Measurements from ENCODE around the gene DNAH2.

GRCh38 chr17:7856811-7857712, 139.5 kb downstream of the DNAH2 start, which contains the start of gene NAA38:
- peak; percentile 18 to 40 (median 19) for TF ChIP-seq CTCF (IDR thresholded peaks at IDR 0.05)
- TF ChIP-seq POLR2AphosphoS5 (IDR thresholded peaks at IDR 0.05) = peak; percentile 64 to 75 (median 69)

All from breast epithelium (tissue), 3 donors.